HG03571 (cell line): ENCODE results near the gene THTPA.
A peak's percentile ranks its signal among the peaks of the same experiment; 100 is the strongest.
"Not testable (repeated sequence)": the region's sequence is repeated elsewhere in the genome, so short reads cannot be mapped to it uniquely, and the experiment has no call there.

Experiments
- ATAC-seq: cut with Tn5 transposase; IDR thresholded peaks from one replicate; pipeline ENCODE4 v1.9.1; 2021; ENCODE audit not compliant: unreplicated experiment

THTPA gene

DNA sequence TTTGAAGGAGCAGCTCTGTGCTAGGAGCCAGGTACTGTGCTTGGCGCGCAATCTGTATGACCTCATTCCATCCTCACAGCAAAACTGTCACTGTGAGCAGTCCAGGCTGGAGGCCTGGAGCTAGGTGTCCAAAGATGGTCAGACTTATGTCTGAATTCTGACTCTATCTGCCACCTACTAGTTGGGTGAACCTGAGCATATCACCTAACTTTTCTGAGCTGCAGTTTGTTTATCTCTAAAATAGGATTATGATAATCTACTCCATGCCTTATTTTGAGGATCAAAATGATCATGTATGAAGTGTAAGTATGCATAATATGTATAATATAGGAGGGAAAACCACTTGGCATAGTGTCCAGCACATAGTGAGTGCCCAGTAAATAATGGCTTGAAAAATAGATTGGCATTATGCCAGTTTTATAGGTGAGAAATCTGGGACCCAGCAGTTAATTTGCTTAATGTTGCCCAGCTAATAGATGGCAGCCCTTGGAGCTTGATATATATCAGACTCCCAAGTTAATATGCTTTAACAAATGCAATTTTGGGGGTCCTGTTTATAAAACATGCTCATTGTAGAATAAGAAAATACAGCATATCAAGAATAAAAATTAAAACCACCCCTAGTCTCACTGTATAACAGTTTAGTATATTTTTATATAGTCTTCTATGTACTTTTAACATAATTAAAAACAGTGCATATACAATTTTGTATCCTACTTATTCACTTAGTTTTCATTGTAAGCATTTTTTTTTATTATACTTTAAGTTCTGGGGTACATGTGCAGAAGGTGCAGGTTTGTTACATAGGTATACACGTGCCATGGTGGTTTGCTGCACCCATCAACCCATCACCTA lies 27.1 kb downstream of the THTPA start:
- ATAC-seq, result no peak

DNA sequence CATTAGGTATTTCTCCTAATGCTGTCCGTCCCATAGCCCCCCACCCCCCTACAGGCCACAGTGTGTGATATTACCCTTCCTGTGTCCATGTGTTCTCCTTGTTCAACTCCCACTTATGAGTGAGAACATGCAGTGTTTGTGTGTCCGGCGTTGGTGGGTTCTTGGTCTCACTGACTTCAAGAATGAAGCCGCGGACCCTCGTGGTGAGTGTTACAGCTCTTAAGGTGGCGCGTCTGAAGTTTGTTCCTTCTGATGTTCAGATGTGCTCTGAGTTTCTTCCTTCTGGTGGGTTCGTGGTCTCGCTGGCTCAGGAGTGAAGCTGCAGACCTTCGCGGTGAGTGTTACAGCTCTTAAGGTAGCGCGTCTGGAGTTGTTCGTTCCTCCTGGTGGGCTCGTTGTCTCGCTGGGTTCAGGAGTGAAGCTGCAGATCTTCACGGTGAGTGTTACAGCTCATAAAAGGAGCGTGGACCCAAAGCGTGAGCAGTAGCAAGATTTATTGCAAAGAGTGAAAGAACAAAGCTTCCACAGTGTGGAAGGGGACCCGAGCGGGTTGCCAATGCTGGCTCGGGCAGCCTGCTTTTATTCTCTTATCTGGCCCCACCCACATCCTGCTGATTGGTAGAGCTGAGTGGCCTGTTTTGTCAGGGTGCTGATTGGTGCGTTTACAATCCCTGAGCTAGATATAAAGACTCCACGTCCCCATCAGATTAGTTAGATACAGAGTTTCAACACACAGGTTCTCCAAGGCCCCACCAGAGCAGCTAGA lies 27.9 kb downstream of the THTPA start:
- ATAC-seq, result not testable (repeated sequence)

GRCh38 chr14:23584527-23585203 lies 28.6 kb downstream of the THTPA start:
- ATAC-seq, result not testable (repeated sequence)

DNA sequence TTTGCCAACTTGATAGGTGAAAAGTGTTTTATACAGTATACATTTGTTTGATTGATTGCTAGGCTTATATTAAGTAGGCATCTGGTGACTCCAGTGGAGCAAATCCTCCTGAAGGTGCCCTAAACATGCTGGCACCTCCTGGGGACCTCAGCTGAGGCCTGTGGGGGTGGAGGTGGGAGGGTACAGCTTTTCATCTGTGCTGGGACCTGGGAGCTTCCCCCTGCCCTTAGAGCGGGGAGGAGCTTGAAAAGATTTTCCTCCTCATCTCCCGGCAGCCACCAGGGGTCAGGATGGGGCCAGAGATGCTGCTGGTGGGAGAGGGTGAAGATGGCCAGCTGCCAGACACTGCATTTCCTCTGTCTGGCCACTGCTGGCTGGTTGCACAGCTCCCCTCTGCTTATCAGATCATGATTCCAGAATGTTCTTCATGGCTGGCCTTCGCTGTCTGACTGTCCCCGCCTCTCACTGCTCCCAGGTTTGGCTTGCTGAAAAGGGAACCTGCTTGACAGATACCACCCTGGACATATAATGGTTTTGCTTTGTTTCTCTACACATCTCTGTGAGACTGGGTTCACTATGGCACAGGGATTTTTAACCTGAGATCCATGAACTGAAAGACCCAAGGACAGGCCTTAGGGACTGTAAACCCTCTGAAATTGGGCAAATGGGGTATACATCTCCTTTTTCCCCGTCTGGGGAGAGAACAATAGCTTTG lies 33.0 kb downstream of the THTPA start:
- peak; percentile 98 for ATAC-seq

DNA sequence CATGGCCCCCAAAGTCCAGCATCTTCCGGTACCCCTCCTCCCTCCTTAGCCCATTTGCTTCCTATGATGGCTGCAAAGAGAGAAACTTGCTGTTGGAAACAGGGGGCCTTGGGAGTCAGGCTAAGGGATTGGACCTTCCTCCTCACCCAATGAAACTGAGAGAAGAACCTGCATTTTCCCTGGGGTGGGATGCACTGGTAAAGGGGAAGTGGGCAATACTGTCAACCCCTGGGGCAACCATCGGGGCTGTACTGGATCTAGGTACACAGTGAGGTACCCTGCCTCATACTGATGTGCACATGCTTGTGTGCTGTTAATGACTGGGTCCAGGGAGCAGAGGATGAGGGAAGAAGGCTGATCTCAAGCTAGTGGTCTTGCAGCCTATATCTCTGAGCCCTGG lies 33.5 kb downstream of the THTPA start:
- no peak for ATAC-seq

GRCh38 chr14:23590198-23590597 lies 34.1 kb downstream of the THTPA start:
- ATAC-seq, result no peak

DNA sequence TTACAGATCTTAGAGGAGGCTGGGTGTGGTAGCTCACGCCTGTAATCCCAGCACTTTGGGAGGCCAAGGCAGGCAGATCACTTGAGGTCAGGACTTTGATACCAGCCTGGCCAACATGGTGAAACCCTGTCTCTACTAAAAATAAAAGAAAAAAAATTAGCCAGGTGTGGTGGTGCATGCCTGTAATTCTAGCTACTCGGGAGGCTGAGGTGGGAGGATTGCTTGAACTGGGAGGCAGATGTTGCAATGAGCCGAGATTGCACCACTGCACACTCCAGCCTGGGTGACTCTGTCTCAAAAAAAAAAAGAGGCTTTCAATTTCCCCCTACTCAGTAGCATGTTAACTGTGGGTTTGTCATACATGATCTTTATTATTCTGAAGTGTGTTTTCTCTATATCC lies 38.1 kb downstream of the THTPA start:
- ATAC-seq, result not testable (repeated sequence)

- ATAC-seq, result no peak
Observed at GRCh38 chr14:23600322-23600707, 44.2 kb downstream of the THTPA start.

GRCh38 chr14:23600806-23601205 lies 44.7 kb downstream of the THTPA start:
- no peak for ATAC-seq

GRCh38 chr14:23601424-23601823 lies 45.4 kb downstream of the THTPA start:
- no peak for ATAC-seq

DNA sequence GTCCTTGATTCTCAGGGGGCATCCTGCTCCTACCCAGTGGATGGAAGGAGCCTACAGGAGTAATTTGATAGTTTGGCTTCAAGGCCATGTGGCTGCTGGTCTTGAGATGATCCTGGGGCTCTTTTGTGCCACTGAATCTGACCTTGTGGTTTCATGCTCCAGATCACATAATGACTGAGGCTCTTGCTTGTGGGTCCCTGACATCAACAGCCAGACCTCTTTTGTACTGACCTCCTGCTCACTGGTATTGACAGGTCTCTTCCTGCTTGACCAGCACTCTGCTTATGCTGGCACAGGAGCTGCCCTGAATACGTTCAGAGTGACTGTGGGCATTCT lies 45.7 kb downstream of the THTPA start:
- ATAC-seq, result no peak

- ATAC-seq, result no peak
Observed at GRCh38 chr14:23602181-23603095, 46.4 kb downstream of the THTPA start.

- no peak for ATAC-seq
Observed at GRCh38 chr14:23603103-23603502, 47.0 kb downstream of the THTPA start.

GRCh38 chr14:23604148-23604547 lies 48.1 kb downstream of the THTPA start:
- no peak for ATAC-seq

DNA sequence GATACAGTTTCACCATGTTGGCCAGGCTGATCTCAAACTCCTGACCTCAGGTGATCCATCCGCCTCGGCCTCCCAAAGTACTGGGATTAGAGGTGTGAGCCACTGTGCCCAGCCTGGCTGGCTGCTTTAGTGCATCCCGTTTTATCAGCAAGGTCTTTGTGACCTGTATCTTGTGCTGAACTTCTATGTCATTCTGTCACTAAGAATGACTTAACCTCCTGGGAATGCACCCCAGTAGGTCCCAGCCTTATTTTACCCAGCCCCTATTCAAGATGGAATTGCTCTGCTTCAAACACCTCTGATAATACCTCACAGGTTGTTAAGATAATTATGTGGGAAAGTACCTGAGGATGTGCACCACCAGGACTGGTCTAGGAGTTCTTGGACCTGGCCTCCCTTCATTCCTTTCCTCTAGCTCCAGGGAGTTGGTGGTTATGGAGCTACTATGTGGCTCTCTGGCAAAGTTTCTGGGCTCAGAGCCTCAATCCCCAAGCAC lies 48.7 kb downstream of the THTPA start:
- no peak for ATAC-seq

DNA sequence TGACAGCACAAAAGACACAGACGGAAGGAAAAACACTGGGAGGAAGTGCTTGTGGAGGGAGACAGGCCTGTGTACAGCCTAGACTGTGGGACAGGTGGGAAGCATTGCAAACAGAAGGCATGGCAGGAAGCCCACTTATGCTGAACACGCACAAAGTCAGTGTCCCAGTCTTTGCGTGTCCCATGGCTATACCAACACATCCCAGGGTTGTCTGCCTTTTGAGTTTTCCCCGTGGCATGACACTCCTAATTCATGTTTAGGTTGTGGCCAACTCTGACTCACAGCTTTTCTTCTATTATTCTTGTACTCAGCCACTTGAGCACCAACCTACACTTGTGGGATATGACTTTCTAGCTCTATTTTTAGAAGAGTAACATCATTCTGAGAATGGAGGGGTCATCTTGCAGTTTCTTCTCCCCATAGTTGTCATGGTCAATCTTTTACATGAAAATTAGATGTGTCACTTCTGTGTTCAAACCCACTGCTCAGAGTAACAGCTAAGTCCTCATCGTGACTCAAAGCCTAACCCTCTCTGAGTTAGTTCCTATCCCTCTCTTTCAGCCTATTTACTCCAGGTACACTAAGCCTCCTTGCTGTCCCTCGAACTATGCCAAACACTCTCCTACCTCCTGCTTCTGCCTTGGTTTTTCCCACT lies 50.0 kb downstream of the THTPA start:
- peak; percentile 75 for ATAC-seq

DNA sequence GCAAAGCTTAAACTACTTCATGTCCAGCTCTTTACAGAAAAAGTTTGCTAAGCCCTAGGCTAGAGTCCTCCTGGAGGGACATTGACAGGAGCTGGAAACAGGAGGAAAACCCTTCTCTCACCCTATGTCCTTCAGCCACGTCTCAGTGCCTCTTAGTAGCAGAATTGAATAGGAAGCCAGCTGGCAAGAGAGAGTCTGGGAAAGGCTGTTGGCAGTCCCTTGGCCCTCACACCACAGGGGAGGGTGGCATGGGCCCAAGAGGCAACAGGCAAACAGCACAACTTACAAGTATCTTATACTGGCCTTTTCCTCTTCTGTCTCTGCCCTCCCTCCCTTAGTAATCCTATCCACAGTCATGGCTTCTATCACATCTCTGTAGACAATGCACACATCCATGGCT lies 52.4 kb downstream of the THTPA start:
- no peak for ATAC-seq

DNA sequence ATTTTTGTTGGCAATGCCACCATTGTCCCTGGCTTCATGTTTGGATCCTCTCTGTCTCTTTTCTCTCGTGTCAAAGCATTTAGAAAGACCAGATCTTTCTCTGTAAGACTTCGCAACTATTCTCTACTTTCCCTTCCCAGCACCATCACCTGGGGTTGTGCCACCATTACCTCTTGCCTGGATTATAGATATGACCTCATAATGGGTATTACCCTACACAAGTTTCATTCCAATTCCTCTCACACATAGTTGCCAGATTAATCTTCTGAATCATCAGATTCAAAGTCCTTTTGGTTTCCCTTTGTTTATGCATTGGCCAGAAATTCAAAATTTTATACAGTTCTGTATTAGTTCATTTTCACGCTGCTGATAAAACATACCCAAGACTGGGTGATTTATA lies 52.9 kb downstream of the THTPA start:
- no peak for ATAC-seq

DNA sequence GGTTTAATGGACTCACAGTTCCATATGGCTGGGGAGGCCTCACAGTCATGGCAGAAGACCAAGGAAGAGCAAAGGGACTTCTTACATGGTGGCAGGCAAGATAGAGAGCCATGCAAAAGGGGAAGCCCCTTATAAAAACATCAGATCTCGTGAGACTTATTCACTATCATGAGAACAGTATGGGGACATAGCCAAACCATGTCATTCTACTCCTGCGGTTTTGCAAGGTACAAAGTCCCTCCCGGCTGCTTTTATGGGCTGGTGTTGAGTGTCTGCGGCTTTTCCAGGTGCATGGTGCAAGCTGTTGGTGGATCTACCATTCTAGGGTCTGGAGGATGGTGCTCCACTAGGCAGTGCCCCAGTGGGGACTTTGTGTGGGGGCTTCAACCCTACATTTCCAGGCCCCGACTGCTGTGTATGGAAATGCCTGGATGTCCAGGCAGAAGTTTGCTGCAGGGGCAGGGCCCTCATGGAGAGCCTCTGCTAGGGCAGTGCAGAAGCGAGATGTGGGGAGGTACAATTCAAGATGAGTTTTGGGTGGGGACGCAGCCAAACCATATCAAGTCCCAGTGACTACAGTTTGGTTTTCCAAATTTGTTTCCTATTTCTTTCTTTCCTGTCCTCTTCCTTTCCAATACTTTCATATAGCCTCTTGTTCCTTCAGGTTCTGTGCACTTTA lies 53.5 kb downstream of the THTPA start:
- not testable (repeated sequence) for ATAC-seq
